Measurements from ENCODE around the gene GARRE1. TPM values are rescaled to one million over a fixed set of nuclear protein-coding genes. Genes with fewer than 3 reads are reported as not detected.

The GARRE1 gene
- polyA plus RNA-seq, 1 donor from 2014 or later, result 15.9 TPM

GRCh38 chr19:34243876-34244578 lies 10.3 kb upstream of the GARRE1 start:
- Histone ChIP-seq H3K27ac (ENCODE audit: low read length) (no peak overlapping the region), H3K4me3 (ENCODE audit: low read length) (no peak overlapping the region), H3F3A (ENCODE audit: insufficient read depth, low read length, poor library complexity, severe bottlenecking) (no peaks in the 10 kb centered on the region)

GRCh38 chr19:34244611-34245299 lies 9.6 kb upstream of the GARRE1 start:
- TF ChIP-seq EZH2 (IDR thresholded peaks at IDR 0.05; ENCODE audit: borderline replicate concordance, insufficient read depth, low read length, poor library complexity, severe bottlenecking), result no peak
- no peak for TF ChIP-seq EP300 (conservative IDR thresholded peaks at IDR 0.05; ENCODE audit: poor library complexity, severe bottlenecking)
- no peak for TF ChIP-seq RAD21 (conservative IDR thresholded peaks at IDR 0.05)
- no peak for TF ChIP-seq POLR2AphosphoS5 (IDR thresholded peaks at IDR 0.05)
- no peak for TF ChIP-seq TAF1 (IDR thresholded peaks at IDR 0.05; ENCODE audit: low read depth)
- TF ChIP-seq MXI1 (conservative IDR thresholded peaks at IDR 0.05; ENCODE audit: poor library complexity, severe bottlenecking), result no peak
- no peak for TF ChIP-seq REST (IDR thresholded peaks at IDR 0.05; ENCODE audit: borderline replicate concordance)
- Histone ChIP-seq H3K9me2 (ENCODE audit: insufficient read depth, low read length) (no peaks in the 10 kb centered on the region), H4K20me1 (ENCODE audit: insufficient read depth) (no peaks in the 10 kb centered on the region), H3K9me3 (ENCODE audit: low read length) (no peaks in the 10 kb centered on the region), H3K27ac (ENCODE audit: low read length) (no peak overlapping the region), H3K79me2 (replicated peaks; ENCODE audit: insufficient read depth, low read length) (no peaks in the 10 kb centered on the region), H3K9ac (ENCODE audit: low read length) (no peak overlapping the region), H2AFZ (ENCODE audit: low read depth, low read length) (no peak overlapping the region), H3K4me2 (ENCODE audit: low read length) (no peak overlapping the region), H3F3A (ENCODE audit: insufficient read depth, low read length, poor library complexity, severe bottlenecking) (no peaks in the 10 kb centered on the region), H3K4me3 (ENCODE audit: low read length) (no peak overlapping the region), H3K36me3 (ENCODE audit: insufficient read depth, low read length) (no peaks in the 10 kb centered on the region), H3K27me3 (ENCODE audit: insufficient read depth, low read depth, low read length) (no peaks in the 10 kb centered on the region)

More at GRCh38 chr19:34243876-34244578, 10.3 kb upstream of the GARRE1 start:
- TF ChIP-seq SMC3 (conservative IDR thresholded peaks at IDR 0.05; ENCODE audit: poor library complexity) (no peak), EP300 (conservative IDR thresholded peaks at IDR 0.05; ENCODE audit: poor library complexity, severe bottlenecking) (no peak), REST (IDR thresholded peaks at IDR 0.05; ENCODE audit: borderline replicate concordance) (no peak), TAF1 (IDR thresholded peaks at IDR 0.05; ENCODE audit: low read depth) (no peak), MXI1 (conservative IDR thresholded peaks at IDR 0.05; ENCODE audit: poor library complexity, severe bottlenecking) (no peak), RAD21 (conservative IDR thresholded peaks at IDR 0.05) (no peak)
- no peaks in the 10 kb centered on the region for H3K79me2 ChIP-seq (replicated peaks; ENCODE audit: insufficient read depth, low read length)
- H3K4me2 ChIP-seq (ENCODE audit: low read length), result no peak overlapping the region
- H3K9me3 ChIP-seq (ENCODE audit: low read length), result no peaks in the 10 kb centered on the region
- H3K9me2 ChIP-seq (ENCODE audit: insufficient read depth, low read length), result no peaks in the 10 kb centered on the region
- no peaks in the 10 kb centered on the region for H3K27me3 ChIP-seq (ENCODE audit: insufficient read depth, low read depth, low read length)
- no peak overlapping the region for H2AFZ ChIP-seq (ENCODE audit: low read depth, low read length)
- no peaks in the 10 kb centered on the region for H4K20me1 ChIP-seq (ENCODE audit: insufficient read depth)
- no peak overlapping the region for H3K9ac ChIP-seq (ENCODE audit: low read length)
- H3K36me3 ChIP-seq (ENCODE audit: insufficient read depth, low read length), result no peaks in the 10 kb centered on the region
